ENCODE measurements around the gene PDIA5. TPM values are rescaled to one million over a fixed set of nuclear protein-coding genes. Genes with fewer than 3 reads are reported as not detected.

Gene PDIA5
- total RNA-seq, 2 experiments from 2014 or later: 10.1 to 13.5 TPM

DNA sequence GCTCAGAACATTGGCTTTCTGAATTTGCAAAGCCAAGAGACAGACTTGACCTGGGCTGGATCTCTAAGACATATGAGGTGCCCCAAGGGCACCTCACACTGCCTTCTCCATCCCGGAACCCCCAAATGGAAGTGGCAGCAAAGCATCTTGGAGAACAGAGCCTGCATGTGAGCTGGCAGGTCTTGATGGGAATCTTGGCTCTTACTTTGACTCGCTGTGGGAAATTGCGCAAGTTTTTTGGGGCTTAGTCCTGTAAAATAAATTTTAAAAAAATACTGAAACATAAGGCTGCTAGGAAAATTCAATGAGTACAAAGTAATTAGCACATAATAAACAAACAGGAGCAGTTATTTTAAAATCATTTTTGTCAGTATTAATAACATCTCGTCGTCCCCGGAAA, 121.2 kb downstream of the PDIA5 start:
- ChIA-PET POLR2A (no interaction called here), CTCF (no interaction called here)
- no peaks in the 10 kb centered on the region for H3K36me3 Mint-ChIP-seq (ENCODE audit: low read depth)

GRCh38 chr3:123193448-123194101, 126.8 kb downstream of the PDIA5 start:
- H3K9me3 Mint-ChIP-seq: no peaks in the 10 kb centered on the region
- POLR2A ChIA-PET: interaction anchor here (1.1 kb wide), 1 partner anchor 8 kb away, joined by 5 read pairs; the partner anchor contains the start of gene SEC22A
- H3K36me3 Mint-ChIP-seq (ENCODE audit: low read depth): no peaks in the 10 kb centered on the region
- H3K27ac Mint-ChIP-seq: no peak overlapping the region
- no peaks in the 10 kb centered on the region for H3K4me1 Mint-ChIP-seq
- no peak overlapping the region for H3K4me3 Mint-ChIP-seq
- peaks cover 5% of the 10 kb centered on the region for H3K27me3 Mint-ChIP-seq
- CTCF ChIA-PET: no interaction called here
- no peak for DNase-seq

More for the DNA sequence above, 121.2 kb downstream of the PDIA5 start:
- Mint-ChIP-seq H3K4me1 (no peaks in the 10 kb centered on the region), H3K4me3 (no peak overlapping the region), H3K27me3 (no peaks in the 10 kb centered on the region), H3K9me3 (no peaks in the 10 kb centered on the region), H3K27ac (no peak overlapping the region)
- DNase-seq: no peak

GRCh38 chr3:123194552-123194951, 127.7 kb downstream of the PDIA5 start:
- H3K36me3 Mint-ChIP-seq (ENCODE audit: low read depth): no peaks in the 10 kb centered on the region
- ChIA-PET POLR2A (no interaction called here), CTCF (no interaction called here)
- no peak overlapping the region for H3K27ac Mint-ChIP-seq
- H3K4me3 Mint-ChIP-seq: no peak overlapping the region
- no peaks in the 10 kb centered on the region for H3K9me3 Mint-ChIP-seq
- H3K27me3 Mint-ChIP-seq: peaks cover 5% of the 10 kb centered on the region
- no peaks in the 10 kb centered on the region for H3K4me1 Mint-ChIP-seq
- DNase-seq: no peak

GRCh38 chr3:123198372-123198771, 131.5 kb downstream of the PDIA5 start:
- ChIA-PET CTCF (no interaction called here), POLR2A (no interaction called here)
- Mint-ChIP-seq H3K4me1 (peaks cover 20% of the 10 kb centered on the region), H3K36me3 (ENCODE audit: low read depth) (no peaks in the 10 kb centered on the region), H3K27me3 (peaks cover 5% of the 10 kb centered on the region), H3K27ac (no peak overlapping the region), H3K9me3 (no peaks in the 10 kb centered on the region), H3K4me3 (no peak overlapping the region)
- no peak for DNase-seq

DNA sequence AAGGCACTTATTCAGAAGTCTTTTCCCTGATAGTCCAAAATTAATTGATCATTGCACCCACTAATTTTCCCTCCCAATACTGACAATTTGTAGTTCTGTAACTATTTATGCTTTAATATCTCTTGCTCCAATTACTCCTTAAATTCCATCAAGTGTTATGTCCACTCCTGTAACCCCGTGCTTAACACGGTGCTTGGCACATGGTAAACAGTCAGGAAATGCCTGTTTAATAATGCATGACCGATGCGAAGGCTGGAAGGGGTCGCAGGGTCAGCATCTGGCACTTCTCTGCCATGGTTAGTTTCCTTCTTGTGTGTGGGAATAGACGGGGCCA, 134.4 kb downstream of the PDIA5 start:
- DNase-seq: no peak
- ChIA-PET POLR2A (interaction anchor here (1.2 to 1.8 kb wide), 5 partner anchors 8 to 373 kb away, joined by 3 to 7 read pairs (median 5); partner anchors contain the start of gene PDIA5), CTCF (interaction anchor here (1.0 kb wide), 1 partner anchor 26 kb away, joined by 3 read pairs; no protein-coding TSS in a partner anchor)
- Mint-ChIP-seq H3K4me3 (peak overlapping the region; percentile 86), H3K9me3 (no peaks in the 10 kb centered on the region), H3K36me3 (ENCODE audit: low read depth) (no peaks in the 10 kb centered on the region), H3K4me1 (peaks cover 24% of the 10 kb centered on the region), H3K27ac (peak overlapping the region; percentile 91), H3K27me3 (no peaks in the 10 kb centered on the region)

GRCh38 chr3:123201557-123202427, 135.0 kb downstream of the PDIA5 start, which contains the start of gene SEC22A:
TSS of gene SEC22A (plus strand) at chr3:123201943. CDS start at chr3:123209218, 7,275 bp downstream.
- no peaks in the 10 kb centered on the region for H3K9me3 Mint-ChIP-seq
- H3K27me3 Mint-ChIP-seq: no peaks in the 10 kb centered on the region
- peaks cover 24% of the 10 kb centered on the region for H3K4me1 Mint-ChIP-seq
- H3K4me3 Mint-ChIP-seq: peak within 1 kb of the TSS; percentile 86
- DNase-seq: peak; percentile 95
- peak within 1 kb of the TSS; percentile 91 for H3K27ac Mint-ChIP-seq
- ChIA-PET POLR2A (interaction anchor here (1.0 to 1.8 kb wide), 7 partner anchors 9 to 373 kb away, joined by 3 to 7 read pairs (median 4); partner anchors contain the start of gene PDIA5), CTCF (interaction anchor here (1.0 kb wide), 1 partner anchor 25 kb away, joined by 3 read pairs; no protein-coding TSS in a partner anchor)
- peaks cover 3% of the 10 kb centered on the region for H3K36me3 Mint-ChIP-seq (ENCODE audit: low read depth)

GRCh38 chr3:123202451-123202850, 135.6 kb downstream of the PDIA5 start:
- peaks cover 5% of the 10 kb centered on the region for H3K36me3 Mint-ChIP-seq (ENCODE audit: low read depth)
- CTCF ChIA-PET: no interaction called here
- peaks cover 24% of the 10 kb centered on the region for H3K4me1 Mint-ChIP-seq

More at GRCh38 chr3:123202451-123202850, 135.6 kb downstream of the PDIA5 start:
- Mint-ChIP-seq H3K27me3 (no peaks in the 10 kb centered on the region), H3K9me3 (no peaks in the 10 kb centered on the region), H3K4me3 (peak overlapping the region; percentile 86), H3K27ac (peak overlapping the region; percentile 91)
- DNase-seq: no peak
- POLR2A ChIA-PET: interaction anchor here (1.0 to 1.8 kb wide), 7 partner anchors 8 to 374 kb away, joined by 3 to 7 read pairs (median 4); partner anchors contain the start of gene PDIA5

Other genes with a start within 250 kb of the PDIA5 start
- under 1 TPM in 1 of 2 experiments, not detected in 1; 0.30 TPM for gene SEMA5B, start 39.3 kb upstream of the PDIA5 start, total RNA-seq
- 10 to 100 TPM; 18.0 to 18.6 TPM for gene SEC22A, start 134.9 kb downstream of the PDIA5 start, total RNA-seq

Data from activated CD4-positive, alpha-beta memory T cell treated with anti-CD3 and anti-CD28 coated beads, Interleukin-2, amount 10 ng/mL, durations not matched to agents 7 days and 5 days (primary cell).